ENCODE data around the gene NALCN.

DNA sequence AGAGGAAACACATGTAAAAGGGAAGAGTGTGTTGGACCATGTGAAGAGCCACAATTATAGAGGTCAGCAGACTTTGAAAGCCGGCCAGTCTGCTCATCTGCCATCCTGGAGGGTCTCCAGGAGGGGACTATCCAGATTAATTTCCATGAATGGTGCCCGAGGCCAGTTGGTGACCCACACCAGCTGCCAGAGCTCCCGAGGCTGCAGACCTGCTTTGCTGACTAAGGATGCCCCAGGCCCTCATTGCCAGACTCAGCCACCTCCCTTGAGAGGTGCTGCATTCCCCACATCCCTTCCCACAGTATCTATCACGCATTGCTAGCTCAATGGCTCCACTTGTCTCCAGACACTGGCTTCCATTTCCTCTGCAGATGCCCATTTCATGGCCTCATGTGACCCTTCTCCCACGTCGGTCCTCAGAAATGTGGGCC lies 110.3 kb downstream of the NALCN start:
- TF ChIP-seq, protein P1, sequence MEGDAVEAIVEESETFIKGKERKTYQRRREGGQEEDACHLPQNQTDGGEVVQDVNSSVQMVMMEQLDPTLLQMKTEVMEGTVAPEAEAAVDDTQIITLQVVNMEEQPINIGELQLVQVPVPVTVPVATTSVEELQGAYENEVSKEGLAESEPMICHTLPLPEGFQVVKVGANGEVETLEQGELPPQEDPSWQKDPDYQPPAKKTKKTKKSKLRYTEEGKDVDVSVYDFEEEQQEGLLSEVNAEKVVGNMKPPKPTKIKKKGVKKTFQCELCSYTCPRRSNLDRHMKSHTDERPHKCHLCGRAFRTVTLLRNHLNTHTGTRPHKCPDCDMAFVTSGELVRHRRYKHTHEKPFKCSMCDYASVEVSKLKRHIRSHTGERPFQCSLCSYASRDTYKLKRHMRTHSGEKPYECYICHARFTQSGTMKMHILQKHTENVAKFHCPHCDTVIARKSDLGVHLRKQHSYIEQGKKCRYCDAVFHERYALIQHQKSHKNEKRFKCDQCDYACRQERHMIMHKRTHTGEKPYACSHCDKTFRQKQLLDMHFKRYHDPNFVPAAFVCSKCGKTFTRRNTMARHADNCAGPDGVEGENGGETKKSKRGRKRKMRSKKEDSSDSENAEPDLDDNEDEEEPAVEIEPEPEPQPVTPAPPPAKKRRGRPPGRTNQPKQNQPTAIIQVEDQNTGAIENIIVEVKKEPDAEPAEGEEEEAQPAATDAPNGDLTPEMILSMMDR (IDR thresholded peaks at IDR 0.05): no peak
- TF ChIP-seq EZH2 (IDR thresholded peaks at IDR 0.05; ENCODE audit: borderline replicate concordance, insufficient read depth, low read depth, low read length, poor library complexity, severe bottlenecking): no peak

Measured in B cell (primary cell).